Liver (tissue), 9 donors: ENCODE data around the gene CYP26C1. TPM values are rescaled to one million over a fixed set of nuclear protein-coding genes. Genes with fewer than 3 reads are reported as not detected.

Experiments
- DNase-seq: peaks from one replicate; pipeline ENCODE4 v3.0.0-alpha.2; 2017; ENCODE audit warnings: low spot score
- H3K27ac ChIP-seq, 2 donors: one replicate each; pipeline ENCODE4 v1.7.0; 2013; ENCODE audit warnings: inconsistent platforms in 2 of 2, low read length in 2 of 2, control low read depth in 1 of 2, low read depth in 1 of 2, mild to moderate bottlenecking in 1 of 2
- H3K27me3 ChIP-seq, 4 donors: one replicate each; pipeline versions ENCODE4 v1.6.1 to v1.7.0; 2013; ENCODE audit warnings: low read length in 3 of 4, inconsistent platforms in 1 of 4, mild to moderate bottlenecking in 1 of 4, moderate library complexity in 1 of 4; ENCODE audit not compliant: control insufficient read depth in 4 of 4, insufficient read depth in 4 of 4
- H3K36me3 ChIP-seq, 4 donors: one replicate each; pipeline versions ENCODE4 v1.6.1 to v1.7.0; 2013; ENCODE audit warnings: low read length in 3 of 4, mild to moderate bottlenecking in 3 of 4, low read depth in 1 of 4, moderate library complexity in 1 of 4; ENCODE audit not compliant: control insufficient read depth in 4 of 4, insufficient read depth in 3 of 4
- H3K4me1 ChIP-seq, 4 donors: one replicate each; pipeline versions ENCODE4 v1.6.1 to v1.7.0; 2013; ENCODE audit warnings: low read length in 3 of 4, mild to moderate bottlenecking in 3 of 4, moderate library complexity in 1 of 4; ENCODE audit not compliant: control insufficient read depth in 4 of 4, insufficient read depth in 4 of 4
- H3K4me3 ChIP-seq, 3 donors: one replicate each; pipeline versions ENCODE4 v1.6.1 to v1.7.0; 2013; ENCODE audit warnings: low read length in 3 of 3, control low read depth in 1 of 3, low read depth in 1 of 3, mild to moderate bottlenecking in 1 of 3
- H3K9ac ChIP-seq, 2 donors: one replicate each; pipeline ENCODE4 v1.7.0; 2013; ENCODE audit warnings: low read length in 2 of 2, mild to moderate bottlenecking in 2 of 2, moderate library complexity in 2 of 2, control low read depth in 1 of 2, low read depth in 1 of 2
- H3K9me3 ChIP-seq, 4 donors: one replicate each; pipeline versions ENCODE4 v1.6.1 to v1.7.0; 2013; ENCODE audit warnings: low read length in 3 of 4; ENCODE audit not compliant: control insufficient read depth in 4 of 4
- ATF3 ChIP-seq: IDR thresholded peaks from 2 replicates; pipeline ENCODE4 v1.6.1; 2016; ENCODE audit warnings: antibody characterized with exemption
- CTCF ChIP-seq: fragments of 150-350 bp; IDR thresholded peaks from 2 replicates; pipeline ENCODE4 v1.5.1; 2017; ENCODE audit warnings: improper control_type of control experiment, low read depth, low read length; ENCODE audit not compliant: missing input control
- EGR1 ChIP-seq, 2 donors: IDR thresholded peaks; 2 replicates each; pipeline ENCODE4 v1.6.1; 2016 to 2018; ENCODE audit warnings: antibody characterized with exemption in 2 of 2, low read depth in 2 of 2
- FOXA1 ChIP-seq: IDR thresholded peaks from 2 replicates; pipeline ENCODE4 v1.6.1; 2016; ENCODE audit warnings: antibody characterized with exemption
- FOXA2 ChIP-seq: IDR thresholded peaks from 2 replicates; pipeline ENCODE4 v1.6.1; 2016; ENCODE audit warnings: antibody characterized with exemption
- GABPA ChIP-seq, 2 donors: IDR thresholded peaks in 1 of 2; conservative IDR thresholded peaks in 1 of 2; 2 replicates each; pipeline ENCODE4 v1.6.1; 2016; ENCODE audit warnings: antibody characterized with exemption in 2 of 2, mild to moderate bottlenecking in 1 of 2, moderate library complexity in 1 of 2
- JUND ChIP-seq, 2 donors: IDR thresholded peaks; 2 replicates each; pipeline ENCODE4 v1.6.1; 2016; ENCODE audit warnings: antibody characterized with exemption in 2 of 2
- MAX ChIP-seq: IDR thresholded peaks from 2 replicates; pipeline ENCODE4 v1.6.1; 2016; ENCODE audit warnings: antibody characterized with exemption
- RAD21 ChIP-seq, 2 donors: IDR thresholded peaks; 2 replicates each; pipeline ENCODE4 v1.6.1; 2016; ENCODE audit warnings: antibody characterized with exemption in 2 of 2, mild to moderate bottlenecking in 2 of 2
- REST ChIP-seq: IDR thresholded peaks from 2 replicates; pipeline ENCODE4 v1.6.1; 2016; ENCODE audit warnings: antibody characterized with exemption, mild to moderate bottlenecking
- RXRA ChIP-seq, 2 donors: IDR thresholded peaks; 2 replicates each; pipeline ENCODE4 v1.6.1; 2017 to 2018; ENCODE audit warnings: antibody characterized with exemption in 2 of 2, mild to moderate bottlenecking in 1 of 2
- SP1 ChIP-seq: IDR thresholded peaks from 2 replicates; pipeline ENCODE4 v1.6.1; 2018; ENCODE audit warnings: antibody characterized with exemption, mild to moderate bottlenecking
- YY1 ChIP-seq: IDR thresholded peaks from 2 replicates; pipeline ENCODE4 v1.6.1; 2016; ENCODE audit warnings: antibody characterized with exemption, mild to moderate bottlenecking
- WGBS: extraction: QIAGEN DNeasy Blood & Tissue Kit; methylation state at CpG from one replicate; pipeline ENCODE4 v1.1.7; 2013; 5-methylcytosine and 5-hydroxymethylcytosine counted together
- polyA plus RNA-seq, 2 donors: library from polyadenylated mRNA; stranded (reverse) in 1 of 2; unstranded in 1 of 2; fragments of 200-250 nt in 1 of 2; fragments of >200 nt in 1 of 2; fragmentation: Nextera tagmentation in 1 of 2; extraction: Ambion mirVana in 1 of 2; gene quantifications; one replicate each; pipeline versions ENCODE4 v1.2.1 to v1.2.3, GENCODE V29; 2013 to 2015
- total RNA-seq, 2 donors: library from RNA; depleted of rRNA; stranded (reverse); fragments of >200 nt; gene quantifications; one replicate each; pipeline ENCODE4 v1.2.3, GENCODE V29; 2014
- donor health status: healthy.
- donor health status: healthy.
- donor health status: healthy.
- donor health status: healthy.
- donor health status: healthy.

The CYP26C1 gene
- total and polyA plus RNA-seq, 4 donors = 0.09 to 0.25 TPM; not detected in 2

GRCh38 chr10:93054486-93054885, 6.1 kb upstream of the CYP26C1 start:
- no peak for TF ChIP-seq FOXA1
- TF ChIP-seq YY1 = no peak
- TF ChIP-seq MAX = no peak
- no peak for TF ChIP-seq CTCF
- H3K36me3 ChIP-seq = peaks cover 0 to 3% (median 2%) of the 10 kb centered on the region in 4 donors
- WGBS = 96% methylated on average over 3 of the region's 3 CpGs

GRCh38 chr10:93058139-93058538, 2.5 kb upstream of the CYP26C1 start:
- no peaks in the 10 kb centered on the region for H3K9me3 ChIP-seq
- H3K27ac ChIP-seq = no peak overlapping the region
- WGBS = 95% methylated on average over 3 of the region's 3 CpGs
- peaks cover 7 to 30% (median 17%) of the 10 kb centered on the region in 4 donors for H3K4me1 ChIP-seq
- peaks cover 0 to 4% (median 1%) of the 10 kb centered on the region in 4 donors for H3K36me3 ChIP-seq
- TF ChIP-seq YY1 = no peak
- no peak for TF ChIP-seq REST
- TF ChIP-seq GABPA (IDR thresholded peaks at IDR 0.05 in 1 of 2, conservative IDR thresholded peaks at IDR 0.05 in 1 of 2) = no peak
- TF ChIP-seq FOXA2 = no peak
- no peak for TF ChIP-seq EGR1 (IDR thresholded peaks at IDR 0.05; ENCODE audit: low read depth in 2 of 2)
- TF ChIP-seq JUND (IDR thresholded peaks at IDR 0.05) = no peak
- no peak for TF ChIP-seq RXRA (IDR thresholded peaks at IDR 0.05)
- no peak for TF ChIP-seq MAX
- no peak for TF ChIP-seq ATF3
- no peak for TF ChIP-seq RAD21 (IDR thresholded peaks at IDR 0.05)
- no peak for TF ChIP-seq SP1
- no peak for DNase-seq
- H3K27me3 ChIP-seq = peaks cover 0 to 5% (median 2%) of the 10 kb centered on the region in 4 donors
- H3K9ac ChIP-seq = no peak overlapping the region
- no peak overlapping the region for H3K4me3 ChIP-seq

More at GRCh38 chr10:93054486-93054885, 6.1 kb upstream of the CYP26C1 start:
- Histone ChIP-seq H3K27ac (no peak overlapping the region), H3K4me3 (no peak overlapping the region), H3K4me1 (no peaks in the 10 kb centered on the region), H3K9ac (no peak overlapping the region), H3K9me3 (no peaks in the 10 kb centered on the region), H3K27me3 (no peaks in the 10 kb centered on the region)
- no peak for DNase-seq
